Glomerular endothelial cell (primary cell): ENCODE measurements around the gene CARD10. TPM values are rescaled to one million over a fixed set of nuclear protein-coding genes. Genes with fewer than 3 reads are reported as not detected.

Experiments used
- DNase-seq: peaks from one replicate; pipeline ENCODE4 v3.0.0-alpha.2; 2011; ENCODE audit warnings: low read depth, low spot score; ENCODE audit errors: extremely low read depth
- total RNA-seq: library from RNA; depleted of rRNA; stranded (reverse); fragments of >200 nt; gene quantifications from 2 replicates; pipeline ENCODE4 v1.2.3, GENCODE V29; 2015

The CARD10 gene
- total RNA-seq, 1 donor from 2014 or later: 37.7 TPM

- DNase-seq: no peak
Measured at GRCh38 chr22:37507731-37508130, 11.5 kb downstream of the CARD10 start.

GRCh38 chr22:37505989-37506388 is 13.2 kb downstream of the CARD10 start:
- no peak for DNase-seq

DNA sequence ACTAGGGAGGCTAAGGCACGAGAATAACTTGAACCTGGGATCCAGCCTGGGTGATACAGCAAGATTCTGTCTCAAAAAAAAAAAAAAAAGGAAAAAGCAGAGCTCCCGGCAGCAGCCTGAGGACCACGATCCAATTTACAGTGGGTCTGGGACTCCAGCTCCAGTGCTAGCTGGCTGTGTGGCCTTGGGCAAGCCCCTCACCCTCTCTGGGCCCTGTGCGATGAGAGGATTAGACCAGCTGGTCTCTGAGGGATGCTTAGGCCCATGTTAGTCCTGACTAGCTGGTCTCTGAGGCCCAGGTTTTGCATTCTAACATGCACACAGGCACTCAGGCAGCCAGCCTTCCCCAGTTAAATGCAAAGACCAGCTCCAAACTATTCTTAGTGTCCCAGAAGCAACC is 13.7 kb downstream of the CARD10 start:
- DNase-seq: no peak

DNA sequence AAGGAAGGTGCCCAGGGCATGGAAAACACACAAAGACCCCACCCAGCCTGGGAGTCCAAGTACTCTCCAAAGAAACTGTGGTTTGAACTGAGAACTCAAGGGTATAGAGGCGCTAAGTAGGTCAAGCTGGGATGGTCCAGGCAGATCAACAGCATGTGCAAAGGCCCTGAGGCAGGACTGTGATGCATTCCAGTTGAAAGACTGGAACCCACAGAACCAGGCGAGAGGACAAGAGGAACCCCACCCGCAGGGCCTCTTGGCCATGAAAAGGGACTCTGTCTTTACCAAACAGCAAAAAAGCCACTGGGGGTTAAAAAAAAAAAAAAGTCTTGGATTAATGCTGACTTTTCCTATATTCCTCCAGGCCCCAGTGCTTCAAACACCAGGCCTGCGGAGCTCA is 14.3 kb downstream of the CARD10 start:
- DNase-seq: no peak

DNA sequence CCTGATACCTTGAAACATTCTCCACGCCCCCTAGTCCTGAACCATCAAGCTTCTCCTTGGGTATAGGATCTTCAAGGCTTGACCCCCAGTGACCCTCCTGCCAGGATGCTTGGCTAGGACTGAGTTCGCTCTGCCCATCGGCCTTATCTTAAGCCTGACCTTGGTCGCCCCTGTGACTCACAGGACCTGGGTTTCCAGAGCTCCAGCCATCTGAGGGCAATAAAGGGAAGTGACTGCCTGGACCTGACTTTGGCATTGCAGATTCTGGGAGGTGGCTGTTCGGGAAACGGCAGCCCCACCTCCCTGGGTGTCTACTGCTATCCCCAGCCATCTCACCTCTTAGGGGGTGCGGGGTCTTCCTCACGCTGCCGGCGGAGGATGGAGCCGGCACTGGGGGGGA is 15.4 kb downstream of the CARD10 start:
- no peak for DNase-seq

DNA sequence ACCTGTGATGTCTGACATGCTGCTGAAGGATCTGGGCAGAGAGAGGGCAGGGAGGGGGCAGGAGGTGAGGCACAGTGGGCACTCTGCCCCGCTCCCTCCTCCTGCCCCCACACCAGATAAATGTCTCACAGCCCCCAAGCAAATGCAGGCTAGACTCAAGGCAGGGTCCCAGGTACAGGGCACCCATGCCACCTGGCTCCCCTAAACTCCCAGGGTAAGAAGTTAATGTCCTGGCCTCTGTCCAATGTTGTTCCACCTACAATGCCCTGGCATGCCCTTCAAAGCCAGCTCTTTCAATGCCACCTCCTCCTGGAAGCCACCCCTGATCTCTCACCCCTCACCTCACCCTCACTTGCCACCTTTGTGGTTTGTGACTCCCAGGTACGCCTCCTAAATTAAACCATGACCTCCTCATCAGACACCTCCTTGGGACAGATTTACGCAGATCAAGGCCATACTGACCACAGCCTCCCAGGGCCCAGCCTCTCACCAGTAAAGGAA is 16.0 kb downstream of the CARD10 start:
- no peak for DNase-seq

- DNase-seq: no peak
Measured at GRCh38 chr22:37502342-37503182, 16.7 kb downstream of the CARD10 start.

DNA sequence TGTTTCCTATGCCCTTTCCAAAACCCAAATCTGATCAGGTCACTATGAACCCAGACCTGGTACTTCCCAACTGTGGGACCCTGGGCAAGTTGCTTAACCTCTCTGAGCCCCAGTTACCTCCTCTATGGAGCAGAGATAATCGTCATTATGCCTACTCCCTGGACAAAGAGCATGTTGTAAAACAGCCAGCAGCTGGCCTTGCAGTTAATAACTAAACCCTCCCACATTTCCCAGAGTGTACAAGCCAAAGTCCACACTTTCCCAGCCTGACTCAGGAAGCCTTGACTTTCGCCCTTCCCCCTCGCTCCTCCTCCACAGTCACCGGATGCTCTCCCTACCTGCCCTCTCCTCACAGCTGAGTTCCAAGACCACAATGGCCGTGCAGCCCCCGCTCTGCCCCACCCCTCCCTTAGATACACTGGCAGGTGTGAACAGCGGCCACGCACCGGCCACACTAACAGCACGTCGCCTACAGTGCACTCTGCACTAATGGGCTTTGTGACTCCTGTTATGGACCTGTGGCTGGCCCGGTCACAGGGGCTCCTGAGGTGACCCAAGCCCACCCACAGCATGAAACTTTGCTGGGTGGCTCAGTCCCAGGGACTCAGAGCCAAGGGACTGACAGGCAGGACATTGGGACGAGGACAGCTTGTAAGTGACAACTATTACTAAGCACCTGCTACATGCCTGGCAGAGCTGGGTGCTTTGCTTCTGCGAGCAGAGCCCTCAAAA is 17.4 kb downstream of the CARD10 start:
- DNase-seq: peak; percentile 66

DNA sequence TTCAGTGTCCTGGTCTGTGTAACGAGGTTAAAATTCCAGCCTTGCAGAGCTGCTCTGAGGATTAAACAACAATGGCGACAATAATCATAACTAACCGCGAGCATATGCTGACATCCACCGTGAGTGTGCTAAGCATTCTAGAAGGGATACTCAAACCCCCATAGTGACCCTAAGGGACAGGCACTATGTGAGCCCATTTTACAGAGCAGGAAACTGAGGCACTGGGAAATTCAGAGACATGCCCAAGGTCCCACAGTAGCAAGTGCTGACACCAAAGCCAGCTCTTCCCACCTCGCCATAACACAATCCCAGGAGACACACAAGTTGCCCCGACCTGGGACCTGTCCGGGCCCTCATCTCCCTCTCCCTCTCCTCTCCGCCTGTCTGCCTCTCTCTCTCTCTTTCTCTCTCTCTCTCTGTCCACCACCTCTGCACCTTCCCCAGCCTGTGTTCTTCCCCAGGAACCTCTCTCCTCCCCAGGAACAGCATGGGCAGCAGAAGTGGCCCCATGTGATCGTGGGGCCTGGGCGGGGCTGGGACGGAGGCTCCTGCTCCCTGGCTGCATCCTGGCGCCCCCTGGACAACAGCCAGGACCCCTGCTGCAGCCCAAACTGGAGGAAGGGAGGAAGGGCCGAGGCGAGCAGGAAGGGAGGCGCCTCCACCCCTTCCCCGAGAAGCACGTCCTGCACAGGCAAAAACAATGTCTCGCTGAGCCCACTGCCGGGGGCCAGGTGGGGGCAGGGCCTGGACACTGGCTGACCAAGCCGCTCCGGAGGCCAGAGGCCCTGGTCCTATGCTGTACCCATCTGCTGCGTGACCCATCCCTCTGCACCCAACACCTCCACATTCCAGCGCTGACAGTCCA is 18.2 kb downstream of the CARD10 start:
- DNase-seq: no peak

DNA sequence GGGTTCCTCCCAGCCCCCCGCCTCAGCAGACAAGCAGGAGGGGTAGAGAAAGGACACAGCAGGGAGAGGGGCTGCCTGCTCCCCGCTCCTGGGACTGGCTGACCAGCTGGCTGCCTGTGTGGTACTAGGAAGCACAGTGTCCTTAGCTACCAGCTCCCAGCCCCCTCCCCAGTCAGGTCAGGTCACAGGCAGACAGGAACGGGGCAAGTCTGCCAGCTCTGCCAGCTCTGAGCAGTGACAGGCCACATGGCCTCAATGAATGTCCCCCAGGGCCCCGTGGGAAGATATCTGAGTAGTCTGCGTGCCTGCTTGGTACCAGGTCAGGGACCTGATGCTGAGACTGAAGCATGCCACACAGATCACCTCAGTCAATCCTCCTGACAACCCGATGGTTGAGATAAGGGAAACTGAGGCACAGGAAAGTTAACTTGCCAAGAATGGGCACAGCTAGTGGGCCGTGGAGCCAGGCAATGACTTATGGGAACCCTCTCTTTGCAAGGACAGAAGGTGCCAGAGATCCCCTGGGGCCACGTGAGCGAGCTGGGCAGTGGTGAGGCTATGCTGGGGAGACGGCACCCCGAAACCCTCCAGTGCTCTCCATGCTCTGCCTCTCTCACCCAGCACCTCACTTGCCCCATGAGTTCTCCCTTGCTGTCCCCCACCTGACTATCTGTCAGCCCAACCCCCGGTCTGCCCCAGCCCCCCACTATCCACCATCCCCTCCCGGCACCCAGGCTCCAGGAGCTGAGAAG is 19.2 kb downstream of the CARD10 start:
- no peak for DNase-seq

DNA sequence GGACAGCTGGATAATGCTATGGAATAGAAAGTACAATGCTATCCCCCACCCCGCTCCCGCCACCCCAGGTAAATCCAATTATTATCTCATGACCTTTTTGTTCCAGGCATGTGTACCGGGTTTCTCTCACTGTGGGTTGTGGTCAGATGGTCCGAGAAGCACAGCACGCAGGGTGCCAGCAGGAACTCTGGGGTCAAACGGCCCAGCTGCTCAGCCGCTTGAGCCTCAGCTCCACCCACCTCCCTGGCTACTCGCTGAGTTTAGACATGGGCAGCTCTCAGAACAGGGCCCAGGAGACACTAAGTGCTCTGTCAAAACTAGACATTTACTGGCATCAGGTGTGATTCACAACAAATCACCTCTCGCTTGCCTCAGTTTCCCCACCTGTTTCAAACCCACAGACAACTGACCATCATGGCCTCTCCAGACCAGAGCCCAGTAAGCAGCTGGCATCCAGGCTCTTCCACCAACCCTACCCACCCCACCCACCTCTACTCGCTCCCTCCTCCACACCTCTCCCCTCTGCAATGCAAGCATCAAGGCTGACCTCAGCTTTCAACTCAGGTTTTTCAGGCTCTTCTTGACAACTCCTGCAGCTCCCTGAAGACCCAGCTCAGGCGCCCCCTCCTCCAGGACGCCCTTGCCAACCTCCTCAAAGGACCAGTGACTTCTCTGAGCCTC is 20.0 kb downstream of the CARD10 start:
- DNase-seq: no peak

DNA sequence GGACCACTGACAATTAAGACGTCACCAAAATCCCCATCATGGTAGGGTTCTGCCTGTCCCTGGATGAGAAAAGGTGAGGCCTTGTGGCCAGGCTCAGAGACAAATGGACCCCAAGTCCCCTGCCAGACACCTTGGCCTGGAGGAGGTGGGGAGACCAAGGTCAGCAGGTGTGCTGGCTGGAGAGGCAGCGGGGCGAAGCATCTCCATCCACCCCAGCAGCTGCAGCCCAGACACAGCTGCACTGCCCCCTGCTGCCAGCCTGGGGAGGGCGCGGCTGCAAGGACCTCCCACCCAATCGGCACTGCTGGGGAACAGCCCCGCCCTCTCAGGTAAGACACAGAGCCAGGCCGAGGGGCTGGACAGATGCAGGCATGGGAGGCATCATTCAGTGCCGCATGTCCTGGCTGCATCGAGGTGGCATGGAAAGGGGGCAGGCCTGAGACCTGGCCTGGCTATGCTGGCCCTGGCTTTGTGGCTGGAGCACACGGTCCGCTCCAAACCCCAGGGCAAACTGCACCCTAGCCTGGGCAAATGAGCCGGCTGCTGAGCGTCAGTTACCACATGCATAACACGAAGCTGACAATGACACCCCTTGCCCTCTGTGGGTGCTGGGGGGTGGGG is 20.8 kb downstream of the CARD10 start:
- DNase-seq: no peak

GRCh38 chr22:37497062-37497599 is 22.1 kb downstream of the CARD10 start:
- no peak for DNase-seq

DNA sequence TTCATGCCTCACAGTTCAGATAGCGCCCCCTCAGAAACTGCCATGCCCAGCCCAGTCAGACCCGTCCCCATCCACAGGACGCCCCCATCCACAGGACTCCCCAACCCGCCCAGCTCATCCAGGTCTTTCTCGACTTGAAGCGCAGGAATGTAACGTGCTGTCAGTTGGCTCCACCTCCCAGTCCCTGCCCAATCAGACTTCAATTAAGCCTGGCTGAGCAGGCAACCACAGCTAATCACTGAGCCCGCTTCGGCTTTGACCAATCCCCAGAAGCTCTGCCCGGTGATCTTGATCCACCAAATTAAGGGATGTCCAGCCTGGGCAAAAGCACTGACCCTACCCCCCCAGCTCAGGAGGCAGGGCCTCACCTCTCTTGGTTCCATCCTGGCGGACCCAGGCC is 22.6 kb downstream of the CARD10 start:
- no peak for DNase-seq

GRCh38 chr22:37493979-37494378 is 25.2 kb downstream of the CARD10 start:
- DNase-seq: no peak

GRCh38 chr22:37492428-37493344 is 26.5 kb downstream of the CARD10 start:
- DNase-seq: no peak

- no peak for DNase-seq
Measured at GRCh38 chr22:37491559-37492427, 27.4 kb downstream of the CARD10 start.
